ENCODE measurements around the gene OR51Q1. TPM values are rescaled to one million over a fixed set of nuclear protein-coding genes. Genes with fewer than 3 reads are reported as not detected.

OR51Q1 gene, protein sequence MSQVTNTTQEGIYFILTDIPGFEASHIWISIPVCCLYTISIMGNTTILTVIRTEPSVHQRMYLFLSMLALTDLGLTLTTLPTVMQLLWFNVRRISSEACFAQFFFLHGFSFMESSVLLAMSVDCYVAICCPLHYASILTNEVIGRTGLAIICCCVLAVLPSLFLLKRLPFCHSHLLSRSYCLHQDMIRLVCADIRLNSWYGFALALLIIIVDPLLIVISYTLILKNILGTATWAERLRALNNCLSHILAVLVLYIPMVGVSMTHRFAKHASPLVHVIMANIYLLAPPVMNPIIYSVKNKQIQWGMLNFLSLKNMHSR
- total RNA-seq = not detected

DNA sequence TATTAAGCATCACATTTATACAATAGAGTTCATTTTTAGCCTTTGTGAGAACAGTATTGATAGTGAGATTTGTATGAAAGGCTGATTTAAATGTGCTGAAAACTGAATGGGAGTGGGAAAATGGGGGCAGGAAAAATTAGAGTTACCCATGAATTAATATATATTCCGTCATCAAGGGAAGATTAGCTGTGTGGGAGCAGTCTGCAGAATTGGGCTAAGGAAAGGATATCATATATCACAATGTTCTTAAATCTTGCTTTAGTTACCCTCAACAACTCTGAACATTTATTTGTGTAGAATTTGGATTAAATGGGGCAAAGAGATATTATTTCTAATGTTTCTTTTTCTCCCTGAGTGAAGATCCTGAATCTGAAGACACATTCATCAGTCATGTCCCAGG, at the start of gene OR51Q1:
Gene OR51Q1, plus strand, starts transcription at position 301 of the 400 bp plus-strand sequence. Its CDS starts 90 bp downstream, at position 391.
- no peaks in the 10 kb centered on the region for H3K9me3 Mint-ChIP-seq
- DNase-seq (no peak), ATAC-seq (no peak)
- no peaks in the 10 kb centered on the region for H3K36me3 Mint-ChIP-seq (ENCODE audit: insufficient read depth)
- H3K4me1 Mint-ChIP-seq (ENCODE audit: low read depth) = no peaks in the 10 kb centered on the region
- no peak within 1 kb of the TSS for H3K4me3 Mint-ChIP-seq
- H3K27me3 Mint-ChIP-seq (ENCODE audit: low read depth) = peaks cover 25% of the 10 kb centered on the region

DNA sequence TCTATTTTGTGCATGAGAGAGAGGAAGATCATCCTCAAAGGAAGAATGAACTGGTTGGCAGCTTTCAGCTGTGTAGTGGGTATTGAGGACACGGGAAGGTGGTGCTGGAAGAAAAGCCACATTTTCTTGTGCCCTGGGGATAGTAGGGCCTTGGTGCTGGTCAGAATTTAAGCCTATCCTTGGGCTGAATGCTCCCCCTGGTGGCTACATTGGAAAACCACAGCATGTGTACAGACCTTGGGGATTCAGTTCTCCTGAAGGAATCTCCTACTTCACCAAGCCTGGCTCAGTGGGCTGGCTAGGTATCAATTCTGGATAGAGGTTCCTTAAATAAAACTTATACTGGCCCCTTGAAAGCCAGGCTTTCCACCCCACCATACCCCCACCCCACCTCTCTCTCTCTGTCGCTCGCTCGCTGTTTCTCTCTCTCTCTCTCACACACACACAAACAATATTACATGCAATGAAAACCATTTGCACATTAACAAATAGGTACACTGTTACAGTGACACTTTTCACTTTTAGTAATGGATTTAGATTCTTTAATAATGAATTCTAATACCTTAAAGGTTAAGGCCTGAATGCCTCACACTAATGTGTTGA, 41.1 kb upstream of the OR51Q1 start:
- Mint-ChIP-seq H3K9me3 (no peaks in the 10 kb centered on the region), H3K4me1 (ENCODE audit: low read depth) (no peaks in the 10 kb centered on the region), H3K27me3 (ENCODE audit: low read depth) (no peaks in the 10 kb centered on the region), H3K36me3 (ENCODE audit: insufficient read depth) (no peaks in the 10 kb centered on the region), H3K4me3 (no peak overlapping the region)
- DNase-seq = no peak
- ATAC-seq = no peak

DNA sequence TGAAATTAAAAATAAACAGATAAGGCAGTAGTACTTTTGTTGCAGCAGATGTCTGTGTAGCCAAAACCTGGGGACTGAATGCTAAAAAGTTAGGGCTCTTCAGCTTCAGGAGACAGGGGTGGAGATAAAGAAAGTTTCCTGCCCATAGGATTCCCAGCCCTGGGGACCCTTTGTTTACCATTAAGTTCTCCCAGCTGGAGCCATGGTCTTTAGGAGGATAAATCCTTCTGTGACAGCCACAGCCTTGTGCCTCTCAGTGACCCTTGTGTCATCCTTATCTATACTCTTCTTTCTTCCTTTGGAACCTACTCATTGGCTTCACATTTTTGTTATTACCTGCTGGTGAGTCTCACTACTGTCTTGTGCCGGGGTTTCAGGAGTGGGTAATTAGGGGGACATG, 38.3 kb upstream of the OR51Q1 start, which contains the start of gene OR51M1:
Gene OR51M1, plus strand, starts transcription at position 237 of the 400 bp plus-strand sequence. CDS start 5,587 bp downstream, outside the sequence.
- Mint-ChIP-seq H3K27me3 (ENCODE audit: low read depth) (no peaks in the 10 kb centered on the region), H3K4me3 (no peak within 1 kb of the TSS), H3K9me3 (no peaks in the 10 kb centered on the region), H3K36me3 (ENCODE audit: insufficient read depth) (no peaks in the 10 kb centered on the region), H3K4me1 (ENCODE audit: low read depth) (no peaks in the 10 kb centered on the region)
- ATAC-seq = no peak
- DNase-seq = no peak

DNA sequence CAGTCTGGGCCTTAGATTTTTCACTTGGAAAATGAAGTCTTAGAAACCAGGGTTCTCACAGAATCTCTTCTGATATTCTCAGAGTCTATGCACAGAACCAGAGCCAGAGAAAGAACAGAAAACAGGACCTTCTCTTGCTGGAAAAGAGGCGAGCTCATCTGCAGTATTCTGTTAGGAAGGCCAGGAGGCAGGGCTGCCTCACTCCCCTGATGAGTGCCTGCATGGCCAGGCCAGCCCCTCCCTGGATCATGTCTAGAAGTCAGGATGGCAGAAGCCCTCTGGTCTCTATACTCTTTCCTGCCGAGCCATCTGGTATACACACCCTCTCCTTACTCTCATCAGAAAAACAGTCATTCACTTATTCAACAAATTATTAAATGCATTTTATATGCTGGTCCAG, 37.6 kb upstream of the OR51Q1 start:
- DNase-seq = no peak
- Mint-ChIP-seq H3K36me3 (ENCODE audit: insufficient read depth) (no peaks in the 10 kb centered on the region), H3K9me3 (no peaks in the 10 kb centered on the region), H3K4me3 (no peak overlapping the region), H3K27me3 (ENCODE audit: low read depth) (no peaks in the 10 kb centered on the region), H3K4me1 (ENCODE audit: low read depth) (no peaks in the 10 kb centered on the region)
- ATAC-seq = no peak

DNA sequence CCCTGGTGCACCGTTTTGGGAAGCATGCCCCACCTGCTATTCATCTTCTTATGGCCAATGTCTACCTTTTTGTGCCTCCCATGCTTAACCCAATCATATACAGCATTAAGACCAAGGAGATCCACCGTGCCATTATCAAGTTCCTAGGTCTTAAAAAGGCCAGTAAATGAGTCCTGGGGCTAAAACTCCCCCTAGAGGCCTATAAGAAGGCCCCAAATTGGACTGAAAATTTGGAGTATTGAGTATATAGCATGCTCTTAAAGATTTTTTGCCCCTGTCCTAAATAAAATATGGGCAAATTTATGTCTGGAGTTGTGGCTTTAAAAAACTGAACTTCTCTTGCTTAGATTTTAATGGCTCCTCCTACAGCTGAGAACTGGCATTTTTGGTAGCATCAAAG, 31.7 kb upstream of the OR51Q1 start:
- Mint-ChIP-seq H3K4me1 (ENCODE audit: low read depth) (no peaks in the 10 kb centered on the region), H3K9me3 (no peaks in the 10 kb centered on the region), H3K36me3 (ENCODE audit: insufficient read depth) (no peaks in the 10 kb centered on the region), H3K4me3 (no peak overlapping the region), H3K27me3 (ENCODE audit: low read depth) (peaks cover 5% of the 10 kb centered on the region)
- ATAC-seq (no peak), DNase-seq (no peak)

DNA sequence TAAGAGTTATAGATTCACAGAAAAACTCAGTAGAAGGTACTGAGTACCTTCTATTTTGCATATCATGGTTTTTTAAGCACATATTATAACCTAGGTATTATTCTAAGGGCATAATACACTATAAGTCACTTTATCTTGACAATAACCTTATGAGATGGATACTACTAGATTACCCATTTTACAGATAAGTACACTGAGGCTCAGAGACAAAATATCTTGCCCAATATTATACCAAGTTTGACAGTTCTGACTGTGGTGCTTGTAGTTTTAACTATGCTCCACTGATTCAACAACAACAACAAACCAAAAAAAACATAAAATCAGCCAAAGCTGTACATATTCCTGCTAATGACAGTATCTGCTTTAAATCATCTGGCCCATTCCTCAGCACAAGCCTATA, 27.8 kb upstream of the OR51Q1 start:
- no peaks in the 10 kb centered on the region for H3K4me1 Mint-ChIP-seq (ENCODE audit: low read depth)
- DNase-seq (no peak), ATAC-seq (no peak)
- no peak overlapping the region for H3K4me3 Mint-ChIP-seq
- no peaks in the 10 kb centered on the region for H3K9me3 Mint-ChIP-seq
- H3K27me3 Mint-ChIP-seq (ENCODE audit: low read depth) = peaks cover 5% of the 10 kb centered on the region
- no peaks in the 10 kb centered on the region for H3K36me3 Mint-ChIP-seq (ENCODE audit: insufficient read depth)

DNA sequence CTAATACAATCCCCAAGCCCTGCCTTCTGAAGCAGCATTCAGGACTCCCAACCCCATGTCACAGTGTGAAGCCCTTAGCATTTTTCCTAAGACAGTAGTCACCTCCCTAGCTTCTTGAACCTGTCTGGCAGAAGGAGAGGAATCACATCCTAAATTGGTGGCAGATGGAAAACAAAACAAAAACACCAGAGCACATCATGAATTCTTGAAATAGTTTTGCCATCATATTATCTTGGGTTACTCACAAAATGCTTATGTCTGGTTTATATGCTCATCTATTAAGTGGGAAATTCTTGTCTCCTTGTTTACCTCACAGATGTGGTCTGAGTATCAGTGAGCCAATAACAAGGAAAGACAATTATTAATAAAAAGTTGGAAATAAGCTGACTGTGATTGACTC, 23.0 kb upstream of the OR51Q1 start:
- no peaks in the 10 kb centered on the region for H3K27me3 Mint-ChIP-seq (ENCODE audit: low read depth)
- no peak for DNase-seq
- no peak for ATAC-seq
- no peaks in the 10 kb centered on the region for H3K9me3 Mint-ChIP-seq
- no peaks in the 10 kb centered on the region for H3K36me3 Mint-ChIP-seq (ENCODE audit: insufficient read depth)
- no peaks in the 10 kb centered on the region for H3K4me1 Mint-ChIP-seq (ENCODE audit: low read depth)
- H3K4me3 Mint-ChIP-seq = no peak overlapping the region

DNA sequence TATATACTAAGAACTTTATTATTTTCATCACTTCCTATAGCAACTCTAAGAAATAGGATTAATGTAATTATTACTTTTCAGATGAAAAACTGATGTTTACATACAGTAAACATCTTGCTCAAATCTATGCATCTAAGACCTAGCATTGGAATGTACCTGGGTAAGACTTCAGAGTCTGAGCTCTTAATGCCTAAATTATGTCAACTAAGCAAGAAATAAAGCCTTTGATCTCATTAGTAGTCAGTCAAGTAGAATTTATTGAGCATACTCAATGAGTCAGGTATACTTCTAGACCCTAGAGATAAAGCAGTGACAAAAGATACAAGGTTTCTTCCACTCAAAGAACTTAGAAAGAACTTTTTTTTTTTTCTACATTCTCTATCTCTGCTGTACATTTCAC, 16.7 kb upstream of the OR51Q1 start:
- Mint-ChIP-seq H3K4me3 (no peak overlapping the region), H3K27me3 (ENCODE audit: low read depth) (peaks cover 17% of the 10 kb centered on the region), H3K9me3 (no peaks in the 10 kb centered on the region), H3K36me3 (ENCODE audit: insufficient read depth) (no peaks in the 10 kb centered on the region), H3K4me1 (ENCODE audit: low read depth) (no peaks in the 10 kb centered on the region)
- no peak for DNase-seq
- no peak for ATAC-seq

DNA sequence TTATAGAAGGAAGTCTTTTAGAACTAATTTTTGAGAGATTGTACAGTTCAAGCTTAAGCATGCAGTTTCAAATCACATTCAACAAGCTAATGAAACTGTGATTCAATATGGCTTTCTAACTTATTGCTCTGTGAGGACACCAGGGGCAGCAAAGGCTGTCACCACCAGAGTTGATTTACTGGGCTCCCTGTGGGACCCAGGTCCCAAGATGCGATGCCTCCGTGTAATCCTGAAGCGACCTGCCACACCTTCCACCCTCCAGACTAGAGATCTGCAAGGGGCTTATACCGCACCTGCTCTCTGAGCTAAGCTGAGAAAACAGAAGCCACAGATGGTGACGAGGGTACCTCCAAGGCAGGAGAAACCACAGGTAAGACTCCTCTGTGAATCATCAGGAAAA, 918 bp upstream of the OR51Q1 start:
- H3K36me3 Mint-ChIP-seq (ENCODE audit: insufficient read depth) = no peaks in the 10 kb centered on the region
- no peak overlapping the region for H3K4me3 Mint-ChIP-seq
- no peaks in the 10 kb centered on the region for H3K9me3 Mint-ChIP-seq
- ATAC-seq (no peak), DNase-seq (no peak)
- no peaks in the 10 kb centered on the region for H3K4me1 Mint-ChIP-seq (ENCODE audit: low read depth)
- H3K27me3 Mint-ChIP-seq (ENCODE audit: low read depth) = peaks cover 24% of the 10 kb centered on the region

DNA sequence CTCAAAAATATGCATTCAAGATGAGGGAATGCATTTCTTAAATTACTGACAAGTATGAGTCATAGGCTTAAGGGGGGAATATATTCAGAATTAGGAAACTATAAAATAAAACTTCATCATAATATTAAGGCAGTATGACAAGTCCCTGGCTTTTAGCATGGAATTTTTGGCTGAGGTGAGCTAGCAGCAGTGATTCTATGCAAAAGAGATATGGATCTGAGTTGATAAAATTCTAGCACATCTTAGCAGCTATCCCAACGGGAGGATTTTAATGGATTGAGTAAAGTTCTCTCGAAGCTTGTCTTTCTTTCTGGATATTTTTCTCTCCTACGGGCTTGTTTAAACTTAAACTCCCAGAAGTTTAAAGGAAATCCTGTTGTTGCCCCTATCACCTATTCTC, 1.2 kb downstream of the OR51Q1 start:
- no peak for ATAC-seq

DNA sequence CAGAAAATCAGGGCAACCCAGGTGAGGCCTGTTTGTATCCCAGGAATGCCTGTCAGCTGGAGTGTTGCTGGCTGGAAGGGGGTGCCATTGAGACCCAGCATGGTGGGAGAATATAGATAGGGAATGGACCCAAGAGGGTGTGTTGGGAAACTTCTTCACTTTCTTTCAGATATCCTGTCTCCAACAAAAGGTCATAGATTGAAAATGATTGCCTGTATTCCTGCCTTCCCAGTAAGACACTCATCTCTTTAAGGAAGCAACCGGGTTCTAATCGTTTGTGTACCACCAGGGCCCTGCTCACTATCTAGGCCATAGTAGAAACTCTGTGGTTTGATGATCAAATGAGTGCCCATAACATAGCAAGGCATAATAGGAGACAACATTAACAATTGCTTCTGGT, 19.5 kb downstream of the OR51Q1 start, which contains the start of gene OR51I1:
Gene OR51I1, minus strand, starts transcription at position 101 of the 400 bp plus-strand sequence. Its CDS starts 0 bp downstream, at position 101.
- Mint-ChIP-seq H3K27me3 (ENCODE audit: low read depth) (peaks cover 9% of the 10 kb centered on the region), H3K9me3 (no peaks in the 10 kb centered on the region), H3K4me1 (ENCODE audit: low read depth) (no peaks in the 10 kb centered on the region), H3K4me3 (no peak within 1 kb of the TSS), H3K36me3 (ENCODE audit: insufficient read depth) (no peaks in the 10 kb centered on the region)
- DNase-seq (no peak), ATAC-seq (no peak)

More for the DNA sequence above, 1.2 kb downstream of the OR51Q1 start:
- peaks cover 29% of the 10 kb centered on the region for H3K27me3 Mint-ChIP-seq (ENCODE audit: low read depth)
- no peaks in the 10 kb centered on the region for H3K36me3 Mint-ChIP-seq (ENCODE audit: insufficient read depth)
- H3K9me3 Mint-ChIP-seq = no peaks in the 10 kb centered on the region
- no peaks in the 10 kb centered on the region for H3K4me1 Mint-ChIP-seq (ENCODE audit: low read depth)
- DNase-seq = no peak
- no peak overlapping the region for H3K4me3 Mint-ChIP-seq

DNA sequence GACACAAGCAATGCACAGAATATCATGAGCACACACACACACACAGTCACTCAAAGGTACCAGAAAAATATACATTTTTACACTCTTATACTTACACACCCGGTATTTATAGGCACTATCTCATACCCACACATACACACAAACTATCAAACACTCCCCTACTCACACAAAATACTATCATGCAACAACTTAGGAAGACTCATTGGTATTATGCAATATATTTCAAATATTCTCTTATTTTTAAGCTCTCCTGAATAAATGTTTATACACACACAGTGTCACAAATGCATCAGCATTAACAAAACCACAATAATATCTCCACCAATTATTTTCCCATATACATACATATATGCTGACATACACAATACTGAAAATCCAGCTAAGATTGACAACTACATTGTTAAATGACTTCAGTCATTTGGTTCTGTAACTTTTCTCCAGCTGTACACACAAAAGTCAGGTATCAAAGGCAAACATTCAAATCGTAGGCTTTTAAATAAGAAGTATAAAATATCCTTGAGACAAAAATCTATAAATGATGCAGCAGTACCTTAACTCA, 22.0 kb downstream of the OR51Q1 start:
- Mint-ChIP-seq H3K4me1 (ENCODE audit: low read depth) (no peaks in the 10 kb centered on the region), H3K27me3 (ENCODE audit: low read depth) (peaks cover 11% of the 10 kb centered on the region), H3K36me3 (ENCODE audit: insufficient read depth) (no peaks in the 10 kb centered on the region), H3K9me3 (no peaks in the 10 kb centered on the region), H3K4me3 (no peak overlapping the region)
- no peak for ATAC-seq
- DNase-seq = no peak

DNA sequence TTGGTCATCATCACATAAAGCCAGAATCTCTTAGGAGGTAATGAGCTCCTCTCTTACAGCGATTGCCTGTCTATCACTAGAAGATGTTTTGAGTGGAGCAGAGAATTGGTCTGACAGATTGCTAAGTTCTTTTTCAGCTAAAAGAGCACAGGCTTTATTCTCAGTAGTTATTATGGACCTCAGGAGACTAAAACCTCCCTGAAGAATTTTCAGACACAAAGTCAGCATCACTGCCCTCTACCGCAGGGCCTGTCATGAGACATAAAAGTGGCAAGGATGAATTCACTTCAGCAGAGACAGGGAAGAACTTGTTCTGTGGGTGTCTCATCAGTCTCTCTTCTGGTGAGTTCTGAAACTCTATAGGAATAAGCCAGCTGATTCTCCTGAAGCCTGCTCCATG, 27.1 kb downstream of the OR51Q1 start, which contains the start of gene OR51I2:
Gene OR51I2, plus strand, starts transcription at position 301 of the 400 bp plus-strand sequence. CDS start 4,166 bp downstream, outside the sequence.
- ATAC-seq = no peak
- Mint-ChIP-seq H3K4me3 (no peak within 1 kb of the TSS), H3K36me3 (ENCODE audit: insufficient read depth) (no peaks in the 10 kb centered on the region), H3K4me1 (ENCODE audit: low read depth) (no peaks in the 10 kb centered on the region), H3K27me3 (ENCODE audit: low read depth) (peaks cover 8% of the 10 kb centered on the region), H3K9me3 (no peaks in the 10 kb centered on the region)
- DNase-seq = no peak

DNA sequence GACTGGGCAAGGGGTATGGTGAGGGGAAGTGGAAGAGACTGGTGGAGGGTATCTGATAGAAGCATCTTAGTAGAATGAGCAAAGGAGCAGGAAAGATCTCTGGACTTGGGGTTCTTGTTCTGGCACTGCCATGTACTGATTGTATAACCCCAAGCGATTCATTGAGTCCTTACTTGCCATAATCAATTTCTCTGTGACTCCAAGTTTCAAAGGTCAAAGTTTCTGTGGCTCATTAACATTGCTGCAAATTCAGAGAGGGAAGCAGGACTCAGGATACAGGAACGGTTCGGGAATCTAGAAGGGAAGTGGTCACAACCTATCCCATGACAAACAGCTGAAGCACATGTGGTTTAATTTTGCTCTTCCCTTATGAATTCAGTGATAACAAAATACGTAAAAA, 27.5 kb downstream of the OR51Q1 start:
- DNase-seq (no peak), ATAC-seq (no peak)
- Mint-ChIP-seq H3K36me3 (ENCODE audit: insufficient read depth) (no peaks in the 10 kb centered on the region), H3K4me3 (no peak overlapping the region), H3K27me3 (ENCODE audit: low read depth) (peaks cover 6% of the 10 kb centered on the region), H3K4me1 (ENCODE audit: low read depth) (no peaks in the 10 kb centered on the region), H3K9me3 (no peaks in the 10 kb centered on the region)
